Measurements from ENCODE around the gene SLC2A4. TPM values are rescaled to one million over a fixed set of nuclear protein-coding genes. Genes with fewer than 3 reads are reported as not detected.

The SLC2A4 gene
- total and polyA plus RNA-seq, 12 donors, result 41.8 to 186 (median 174) TPM

DNA sequence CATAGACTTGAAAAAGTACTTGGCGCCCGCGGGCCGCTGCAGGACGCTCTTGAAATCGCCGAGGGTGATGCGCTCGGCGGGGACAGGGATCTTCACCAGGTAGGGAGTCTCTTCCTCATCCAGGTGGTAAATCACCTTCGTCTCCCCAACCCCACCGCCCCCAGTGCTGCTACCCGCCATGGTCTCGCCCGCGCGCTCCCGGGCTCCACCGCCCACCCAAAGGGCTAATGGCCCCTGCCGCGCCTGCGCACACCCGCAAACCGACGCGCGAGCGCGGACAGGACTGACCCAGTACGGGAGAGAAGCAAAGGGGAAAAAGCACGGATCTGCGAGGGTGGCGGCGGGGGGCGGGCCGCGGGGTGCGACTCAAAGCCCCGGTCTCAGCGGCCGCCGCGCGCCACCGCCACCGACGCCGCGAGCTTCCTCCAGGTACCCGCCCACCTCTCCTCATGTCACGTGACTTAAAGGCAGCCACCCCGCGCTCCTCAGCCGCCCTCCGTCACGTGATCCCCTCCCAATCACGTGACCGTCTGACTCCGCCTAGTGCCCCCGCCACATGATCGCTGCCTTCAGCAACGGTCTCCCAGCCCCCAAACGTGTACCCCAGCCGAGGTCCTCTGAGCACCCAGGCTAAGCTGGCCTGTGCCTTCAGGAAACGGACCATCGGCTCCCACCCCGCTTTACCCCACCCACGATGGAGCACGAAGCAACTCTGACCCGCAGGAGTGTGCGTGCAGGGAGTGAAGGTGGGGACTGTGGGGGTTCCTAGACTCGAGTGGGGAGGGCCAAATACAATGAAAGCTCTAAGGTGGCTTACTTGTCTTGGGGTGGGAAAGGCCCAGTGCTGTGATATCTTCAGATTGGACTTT, 47.2 kb upstream of the SLC2A4 start, which contains the start of gene DVL2:
TSS of gene DVL2 (minus strand) at position 435 of the 869 bp plus-strand sequence. CDS start at position 180, 255 bp downstream.
- Histone ChIP-seq H3K27me3 (no peaks in the 10 kb centered on the region), H3K36me3 (peaks cover 0 to 35% (median 12%) of the 10 kb centered on the region in 9 donors), H3K4me3 (peak within 1 kb of the TSS; percentile 57 to 94 (median 86)), H3K9me3 (no peaks in the 10 kb centered on the region), H3K4me1 (peaks cover 0 to 56% (median 41%) of the 10 kb centered on the region in 9 donors), H3K27ac (peak within 1 kb of the TSS; percentile 31 to 95 (median 86))
- 0% methylated on average over 54 to 72 of the region's 72 CpGs for WGBS, 2 donors
- ATAC-seq (peak; percentile 64 to 79 (median 71)), DNase-seq (peak; percentile 94 to 96)
- intact Hi-C loops (cut with DNase I), result no loop called here
- TF ChIP-seq, protein P1, sequence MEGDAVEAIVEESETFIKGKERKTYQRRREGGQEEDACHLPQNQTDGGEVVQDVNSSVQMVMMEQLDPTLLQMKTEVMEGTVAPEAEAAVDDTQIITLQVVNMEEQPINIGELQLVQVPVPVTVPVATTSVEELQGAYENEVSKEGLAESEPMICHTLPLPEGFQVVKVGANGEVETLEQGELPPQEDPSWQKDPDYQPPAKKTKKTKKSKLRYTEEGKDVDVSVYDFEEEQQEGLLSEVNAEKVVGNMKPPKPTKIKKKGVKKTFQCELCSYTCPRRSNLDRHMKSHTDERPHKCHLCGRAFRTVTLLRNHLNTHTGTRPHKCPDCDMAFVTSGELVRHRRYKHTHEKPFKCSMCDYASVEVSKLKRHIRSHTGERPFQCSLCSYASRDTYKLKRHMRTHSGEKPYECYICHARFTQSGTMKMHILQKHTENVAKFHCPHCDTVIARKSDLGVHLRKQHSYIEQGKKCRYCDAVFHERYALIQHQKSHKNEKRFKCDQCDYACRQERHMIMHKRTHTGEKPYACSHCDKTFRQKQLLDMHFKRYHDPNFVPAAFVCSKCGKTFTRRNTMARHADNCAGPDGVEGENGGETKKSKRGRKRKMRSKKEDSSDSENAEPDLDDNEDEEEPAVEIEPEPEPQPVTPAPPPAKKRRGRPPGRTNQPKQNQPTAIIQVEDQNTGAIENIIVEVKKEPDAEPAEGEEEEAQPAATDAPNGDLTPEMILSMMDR (IDR thresholded peaks at IDR 0.05), result no peak

DNA sequence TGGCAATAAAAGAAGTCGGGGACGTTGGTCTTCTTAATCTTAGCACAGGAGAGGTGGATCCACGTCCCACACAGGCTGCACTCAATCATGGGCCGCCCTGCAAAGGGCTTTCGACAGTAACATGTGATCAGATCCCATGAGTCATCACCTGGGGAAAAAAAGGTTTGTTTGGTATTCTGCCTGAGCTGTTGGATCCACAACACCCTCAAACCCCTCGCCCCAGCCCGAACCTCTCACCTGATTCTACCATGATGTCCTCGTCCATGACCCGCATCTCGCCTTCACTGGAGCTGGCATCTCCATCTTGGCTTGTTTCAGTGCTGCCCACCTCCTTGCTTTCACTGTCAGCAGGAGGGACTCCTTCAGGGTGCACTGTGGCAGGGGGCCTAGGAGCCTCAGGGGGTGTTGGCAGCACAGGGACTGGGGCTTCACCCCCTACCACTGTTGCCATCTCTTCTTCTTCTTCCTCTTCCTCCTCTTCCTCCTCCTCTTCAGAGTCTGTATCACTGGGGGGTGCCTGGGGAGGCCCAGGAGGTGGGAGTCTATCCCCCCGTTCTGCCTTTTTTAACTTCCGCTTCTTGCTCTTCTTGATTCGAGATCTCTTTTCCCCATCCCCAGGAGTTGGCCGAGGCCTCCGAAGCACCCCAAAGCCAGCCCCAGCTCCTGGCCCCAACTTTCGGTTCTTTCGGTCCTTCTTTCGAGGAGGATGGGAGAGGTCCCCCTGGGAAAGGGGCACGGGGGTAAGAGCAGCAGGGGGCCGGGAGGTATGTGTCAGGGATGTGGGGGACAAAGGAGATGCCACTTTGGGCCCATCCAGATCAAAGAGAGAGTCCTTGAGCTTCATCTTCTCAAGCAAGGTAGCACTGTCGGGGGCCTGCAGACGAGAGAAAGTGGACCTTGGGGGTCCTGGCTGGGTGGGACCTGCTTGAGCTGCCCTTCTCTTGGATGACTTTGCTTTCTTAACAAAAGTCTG, 45.5 kb upstream of the SLC2A4 start:
- Histone ChIP-seq H3K27me3 (no peaks in the 10 kb centered on the region), H3K27ac (no peak overlapping the region), H3K4me1 (peaks cover 9 to 68% (median 53%) of the 10 kb centered on the region in 9 donors), H3K36me3 (peaks cover 0 to 34% (median 0%) of the 10 kb centered on the region in 9 donors), H3K9me3 (no peaks in the 10 kb centered on the region), H3K4me3 (no peak overlapping the region)
- ATAC-seq, result no peak
- TF ChIP-seq, protein P1 (IDR thresholded peaks at IDR 0.05), result no peak
- WGBS, 2 donors, result 86 to 89% methylated on average over 22 of the region's 22 CpGs
- no peak for DNase-seq
- intact Hi-C loops (cut with DNase I), result no loop called here

DNA sequence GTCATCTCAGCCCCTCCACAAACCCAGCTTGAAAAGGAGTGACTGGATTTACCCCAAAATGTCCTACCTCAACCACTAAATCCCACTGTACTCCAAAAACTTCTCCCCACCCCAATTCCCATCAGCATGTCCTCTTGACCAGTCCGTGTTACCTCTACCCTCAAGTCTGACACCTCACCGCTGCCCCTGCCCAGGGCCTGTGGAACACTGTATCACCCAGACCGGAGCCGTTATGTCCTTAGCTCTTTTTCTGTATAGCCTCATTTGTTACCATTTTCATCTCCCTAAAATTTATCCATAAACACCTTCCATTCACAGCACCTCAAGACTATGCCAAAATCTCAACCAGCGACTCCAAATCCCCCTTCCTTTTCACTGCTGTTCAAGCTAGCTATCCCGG, 44.7 kb upstream of the SLC2A4 start:
- TF ChIP-seq, protein P1 (IDR thresholded peaks at IDR 0.05), result no peak
- WGBS, 2 donors, result 87 to 88% methylated on average over 6 of the region's 6 CpGs
- H3K27ac ChIP-seq, result peak overlapping the region in 6 of 10 donors; percentile 92 to 100 (median 95)
- DNase-seq (no peak), ATAC-seq (no peak)
- H3K9me3 ChIP-seq, result no peaks in the 10 kb centered on the region
- no peaks in the 10 kb centered on the region for H3K27me3 ChIP-seq
- peaks cover 14 to 70% (median 57%) of the 10 kb centered on the region in 9 donors for H3K4me1 ChIP-seq
- H3K36me3 ChIP-seq, result peaks cover 0 to 37% (median 0%) of the 10 kb centered on the region in 9 donors
- intact Hi-C loops (cut with DNase I), result no loop called here
- peak overlapping the region in 3 of 10 donors; percentile 96 to 99 (median 97) for H3K4me3 ChIP-seq

All from heart right ventricle (tissue), 16 donors.